ENCODE results near the gene TOM1.
A peak's percentile ranks its signal among the peaks of the same experiment; 100 is the strongest.

Gene TOM1

DNA sequence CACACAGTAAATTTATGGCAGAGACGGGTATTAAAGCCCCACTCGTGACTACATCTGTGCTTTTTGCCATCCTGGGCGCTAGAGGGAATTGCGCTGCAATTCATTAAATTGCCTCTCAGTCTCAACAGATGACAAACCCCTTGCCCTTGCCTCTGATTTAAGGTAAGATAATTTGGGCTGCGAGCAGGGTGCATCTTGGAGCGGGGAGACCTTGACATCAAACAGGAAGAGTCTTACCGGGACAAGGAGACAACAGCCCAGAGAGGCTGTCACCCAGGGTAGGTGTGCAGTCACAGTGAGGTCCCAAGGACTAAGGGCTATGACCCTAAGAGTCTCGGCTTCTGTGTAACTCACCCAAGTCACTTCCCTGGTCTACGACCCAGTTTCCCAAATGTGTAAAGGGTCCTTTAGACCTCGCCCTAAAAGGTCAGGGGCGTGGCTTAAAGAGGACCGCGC is 449 bp upstream of the TOM1 start:
- no peaks in the 10 kb centered on the region for H3K9me2 ChIP-seq (replicated peaks; ENCODE audit: low read depth, low read length)
- peaks cover 13% of the 10 kb centered on the region; the same call in 1 of the 2 replicates for H3K79me2 ChIP-seq (ENCODE audit: insufficient read depth, low read length)
- H4K20me1 ChIP-seq (ENCODE audit: insufficient read depth, low read length, poor library complexity, severe bottlenecking) = no peaks in the 10 kb centered on the region
- H3K27me3 ChIP-seq (ENCODE audit: insufficient read depth, low read length, poor library complexity, severe bottlenecking) = no peaks in the 10 kb centered on the region
- H3K36me3 ChIP-seq (ENCODE audit: insufficient read depth, low read length) = peaks cover 9% of the 10 kb centered on the region; the same call in 1 of the 2 replicates
- no peaks in the 10 kb centered on the region; the same call in 1 of the 2 replicates for H3F3A ChIP-seq (ENCODE audit: low read depth)
- peak overlapping the region; percentile 86 for H2AFZ ChIP-seq (ENCODE audit: low read length)
- peak overlapping the region; percentile 88 for H3K4me2 ChIP-seq (ENCODE audit: low read depth, low read length, poor library complexity, severe bottlenecking)
- H3K4me1 ChIP-seq (ENCODE audit: insufficient read depth, low read length, poor library complexity, severe bottlenecking) = peaks cover 5% of the 10 kb centered on the region
- H3K9ac ChIP-seq (ENCODE audit: low read depth, low read length, poor library complexity, severe bottlenecking) = peak overlapping the region; percentile 81
- no peak for TF ChIP-seq EZH2phosphoT487 (IDR thresholded peaks at IDR 0.05; ENCODE audit: borderline replicate concordance)
- TF ChIP-seq, protein P1, sequence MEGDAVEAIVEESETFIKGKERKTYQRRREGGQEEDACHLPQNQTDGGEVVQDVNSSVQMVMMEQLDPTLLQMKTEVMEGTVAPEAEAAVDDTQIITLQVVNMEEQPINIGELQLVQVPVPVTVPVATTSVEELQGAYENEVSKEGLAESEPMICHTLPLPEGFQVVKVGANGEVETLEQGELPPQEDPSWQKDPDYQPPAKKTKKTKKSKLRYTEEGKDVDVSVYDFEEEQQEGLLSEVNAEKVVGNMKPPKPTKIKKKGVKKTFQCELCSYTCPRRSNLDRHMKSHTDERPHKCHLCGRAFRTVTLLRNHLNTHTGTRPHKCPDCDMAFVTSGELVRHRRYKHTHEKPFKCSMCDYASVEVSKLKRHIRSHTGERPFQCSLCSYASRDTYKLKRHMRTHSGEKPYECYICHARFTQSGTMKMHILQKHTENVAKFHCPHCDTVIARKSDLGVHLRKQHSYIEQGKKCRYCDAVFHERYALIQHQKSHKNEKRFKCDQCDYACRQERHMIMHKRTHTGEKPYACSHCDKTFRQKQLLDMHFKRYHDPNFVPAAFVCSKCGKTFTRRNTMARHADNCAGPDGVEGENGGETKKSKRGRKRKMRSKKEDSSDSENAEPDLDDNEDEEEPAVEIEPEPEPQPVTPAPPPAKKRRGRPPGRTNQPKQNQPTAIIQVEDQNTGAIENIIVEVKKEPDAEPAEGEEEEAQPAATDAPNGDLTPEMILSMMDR (conservative IDR thresholded peaks at IDR 0.05; ENCODE audit: low read length) = no peak
- peak overlapping the region; percentile 78 for H3K4me3 ChIP-seq (ENCODE audit: low read length, poor library complexity, severe bottlenecking)
- H3K9me3 ChIP-seq (ENCODE audit: insufficient read depth, low read depth, low read length) = no peaks in the 10 kb centered on the region

DNA sequence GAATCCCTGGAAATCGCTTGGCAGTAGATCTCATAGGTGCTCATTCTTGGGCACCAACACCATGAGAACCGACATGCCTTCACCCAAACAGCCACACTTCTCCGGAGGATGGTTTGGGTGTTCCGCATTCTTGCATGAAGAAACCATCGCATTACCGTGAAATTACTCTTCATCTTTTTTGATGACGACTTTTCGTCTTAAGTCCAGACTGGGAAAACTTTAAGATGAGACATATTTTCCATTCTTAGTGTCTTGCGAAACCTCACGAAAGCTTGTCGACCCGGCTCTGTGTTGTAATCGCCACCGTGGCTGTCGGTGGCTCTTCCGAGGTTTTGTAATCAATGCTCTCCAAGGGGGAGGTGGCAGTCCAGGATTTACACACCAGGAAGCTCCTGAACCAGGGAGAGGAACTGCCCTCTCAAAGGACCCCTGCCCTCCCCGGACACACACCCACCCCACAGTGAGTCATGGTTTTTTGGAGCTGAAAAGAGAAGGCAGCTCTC is 1.7 kb downstream of the TOM1 start:
- peak overlapping the region; percentile 88 for H3K4me2 ChIP-seq (ENCODE audit: low read depth, low read length, poor library complexity, severe bottlenecking)
- no peaks in the 10 kb centered on the region for H3K9me2 ChIP-seq (replicated peaks; ENCODE audit: low read depth, low read length)
- no peaks in the 10 kb centered on the region for H3K9me3 ChIP-seq (ENCODE audit: insufficient read depth, low read depth, low read length)
- peaks cover 7% of the 10 kb centered on the region for H4K20me1 ChIP-seq (ENCODE audit: insufficient read depth, low read length, poor library complexity, severe bottlenecking)
- H3K36me3 ChIP-seq (ENCODE audit: insufficient read depth, low read length) = no peaks in the 10 kb centered on the region
- peak overlapping the region; percentile 78 for H3K4me3 ChIP-seq (ENCODE audit: low read length, poor library complexity, severe bottlenecking)
- peaks cover 11% of the 10 kb centered on the region for H3K4me1 ChIP-seq (ENCODE audit: insufficient read depth, low read length, poor library complexity, severe bottlenecking)
- H2AFZ ChIP-seq (ENCODE audit: low read length) = no peak overlapping the region
- TF ChIP-seq, protein P1 (conservative IDR thresholded peaks at IDR 0.05; ENCODE audit: low read length) = no peak
- TF ChIP-seq EZH2phosphoT487 (IDR thresholded peaks at IDR 0.05; ENCODE audit: borderline replicate concordance) = no peak
- peaks cover 20% of the 10 kb centered on the region; the same call in 1 of the 2 replicates for H3K79me2 ChIP-seq (ENCODE audit: insufficient read depth, low read length)
- no peaks in the 10 kb centered on the region; the same call in 1 of the 2 replicates for H3F3A ChIP-seq (ENCODE audit: low read depth)
- H3K9ac ChIP-seq (ENCODE audit: low read depth, low read length, poor library complexity, severe bottlenecking) = no peak overlapping the region
- H3K27me3 ChIP-seq (ENCODE audit: insufficient read depth, low read length, poor library complexity, severe bottlenecking) = no peaks in the 10 kb centered on the region

- TF ChIP-seq, protein P1 (conservative IDR thresholded peaks at IDR 0.05; ENCODE audit: low read length) = no peak
- no peak for TF ChIP-seq EZH2phosphoT487 (IDR thresholded peaks at IDR 0.05; ENCODE audit: borderline replicate concordance)
- Histone ChIP-seq H3K4me1 (ENCODE audit: insufficient read depth, low read length, poor library complexity, severe bottlenecking) (peaks cover 15% of the 10 kb centered on the region), H3K4me3 (ENCODE audit: low read length, poor library complexity, severe bottlenecking) (no peak overlapping the region), H3K4me2 (ENCODE audit: low read depth, low read length, poor library complexity, severe bottlenecking) (no peak overlapping the region), H4K20me1 (ENCODE audit: insufficient read depth, low read length, poor library complexity, severe bottlenecking) (peaks cover 7% of the 10 kb centered on the region), H2AFZ (ENCODE audit: low read length) (no peak overlapping the region), H3K27me3 (ENCODE audit: insufficient read depth, low read length, poor library complexity, severe bottlenecking) (no peaks in the 10 kb centered on the region), H3K9me2 (replicated peaks; ENCODE audit: low read depth, low read length) (no peaks in the 10 kb centered on the region), H3K9ac (ENCODE audit: low read depth, low read length, poor library complexity, severe bottlenecking) (no peak overlapping the region), H3K79me2 (ENCODE audit: insufficient read depth, low read length) (peaks cover 26% of the 10 kb centered on the region; the same call in 1 of the 2 replicates), H3K36me3 (ENCODE audit: insufficient read depth, low read length) (no peaks in the 10 kb centered on the region), H3K9me3 (ENCODE audit: insufficient read depth, low read depth, low read length) (no peaks in the 10 kb centered on the region), H3F3A (ENCODE audit: low read depth) (no peaks in the 10 kb centered on the region; the same call in 1 of the 2 replicates)
Measured at GRCh38 chr22:35303029-35303624, 3.4 kb downstream of the TOM1 start.
